Measurements from ENCODE around the gene NOSIP.

DNA sequence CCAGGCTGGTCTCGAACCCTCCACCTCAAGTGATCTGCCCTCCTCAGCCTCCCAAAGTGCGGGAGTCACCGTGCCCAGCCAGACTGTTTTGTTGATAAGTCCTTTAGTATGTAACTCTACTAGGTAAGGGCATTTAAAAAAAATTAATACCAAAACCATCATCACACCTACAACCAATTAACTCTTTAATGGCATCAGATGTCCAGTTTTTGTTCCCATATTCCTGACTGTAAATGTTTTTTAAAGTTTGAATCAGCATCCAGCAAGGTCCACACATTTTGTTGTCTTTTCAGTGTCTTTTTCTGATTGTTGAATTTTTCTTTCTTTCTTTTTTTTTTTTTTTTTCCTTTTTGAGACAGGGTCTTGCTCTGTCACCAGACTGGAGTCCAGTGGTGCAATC lies 62.3 kb downstream of the NOSIP start:
- TF ChIP-seq, protein P1, sequence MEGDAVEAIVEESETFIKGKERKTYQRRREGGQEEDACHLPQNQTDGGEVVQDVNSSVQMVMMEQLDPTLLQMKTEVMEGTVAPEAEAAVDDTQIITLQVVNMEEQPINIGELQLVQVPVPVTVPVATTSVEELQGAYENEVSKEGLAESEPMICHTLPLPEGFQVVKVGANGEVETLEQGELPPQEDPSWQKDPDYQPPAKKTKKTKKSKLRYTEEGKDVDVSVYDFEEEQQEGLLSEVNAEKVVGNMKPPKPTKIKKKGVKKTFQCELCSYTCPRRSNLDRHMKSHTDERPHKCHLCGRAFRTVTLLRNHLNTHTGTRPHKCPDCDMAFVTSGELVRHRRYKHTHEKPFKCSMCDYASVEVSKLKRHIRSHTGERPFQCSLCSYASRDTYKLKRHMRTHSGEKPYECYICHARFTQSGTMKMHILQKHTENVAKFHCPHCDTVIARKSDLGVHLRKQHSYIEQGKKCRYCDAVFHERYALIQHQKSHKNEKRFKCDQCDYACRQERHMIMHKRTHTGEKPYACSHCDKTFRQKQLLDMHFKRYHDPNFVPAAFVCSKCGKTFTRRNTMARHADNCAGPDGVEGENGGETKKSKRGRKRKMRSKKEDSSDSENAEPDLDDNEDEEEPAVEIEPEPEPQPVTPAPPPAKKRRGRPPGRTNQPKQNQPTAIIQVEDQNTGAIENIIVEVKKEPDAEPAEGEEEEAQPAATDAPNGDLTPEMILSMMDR (IDR thresholded peaks at IDR 0.05) = no peak
- TF ChIP-seq EP300 (IDR thresholded peaks at IDR 0.05) = no peak
- TF ChIP-seq POLR2A (IDR thresholded peaks at IDR 0.05) = no peak
